UCSD-AML1 (cell line): ENCODE results near the gene CALN1.
"Not testable (repeated sequence)": the region's sequence is repeated elsewhere in the genome, so short reads cannot be mapped to it uniquely, and the experiment has no call there.

Experiments
- DNase-seq: peaks from one replicate; lab custom pipeline; 2025; ENCODE audit not compliant: unreplicated experiment; lab: John Stamatoyannopoulos, UW

Gene CALN1

DNA sequence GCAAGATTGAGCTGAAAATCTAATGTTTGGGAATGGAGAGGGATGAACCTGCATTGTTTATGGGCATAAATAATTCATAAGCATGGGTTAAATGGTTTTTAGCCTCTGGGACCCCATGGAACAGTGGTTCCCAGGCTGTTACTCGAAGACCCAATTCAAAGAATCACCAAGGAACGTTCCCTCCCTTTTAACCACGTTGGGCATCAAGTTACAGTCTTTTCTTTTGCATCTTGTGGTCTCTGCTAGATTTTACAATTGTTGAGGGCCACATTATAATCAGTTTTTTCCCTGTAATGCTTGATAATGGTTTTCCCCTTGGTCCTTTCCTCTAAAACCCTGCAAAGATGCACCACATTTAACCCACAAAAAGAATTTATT is 2.5 kb downstream of the CALN1 start:
- no peak for DNase-seq

GRCh38 chr7:72408966-72409637 is 3.0 kb downstream of the CALN1 start:
- DNase-seq: no peak

DNA sequence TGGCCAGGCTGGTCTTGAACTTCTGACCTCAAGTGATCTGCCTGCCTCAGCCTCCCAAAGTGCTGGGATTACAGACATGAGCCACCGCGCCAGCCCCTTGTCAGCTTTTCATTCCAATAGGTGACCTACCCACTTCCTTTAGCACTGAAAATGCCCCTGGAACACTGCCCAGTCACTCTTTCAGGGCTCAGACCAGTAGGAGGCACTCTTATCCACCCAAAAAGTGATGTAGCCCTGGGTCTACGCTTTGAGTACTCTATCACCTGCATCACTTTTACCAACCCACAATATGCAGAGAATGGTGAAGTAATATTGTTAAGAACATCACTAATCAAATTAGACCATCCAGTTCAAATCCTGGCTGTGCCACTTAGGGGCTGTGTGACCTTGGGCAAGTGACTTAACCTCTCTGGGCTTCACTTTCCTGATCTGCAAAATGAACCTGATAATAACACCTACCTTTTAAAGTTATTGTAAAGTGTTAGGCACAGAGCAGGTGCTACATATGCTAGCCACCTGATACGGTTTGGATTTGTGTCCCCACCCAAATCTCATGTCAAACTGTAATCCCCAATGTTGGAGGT is 5.2 kb downstream of the CALN1 start:
- no peak for DNase-seq

DNA sequence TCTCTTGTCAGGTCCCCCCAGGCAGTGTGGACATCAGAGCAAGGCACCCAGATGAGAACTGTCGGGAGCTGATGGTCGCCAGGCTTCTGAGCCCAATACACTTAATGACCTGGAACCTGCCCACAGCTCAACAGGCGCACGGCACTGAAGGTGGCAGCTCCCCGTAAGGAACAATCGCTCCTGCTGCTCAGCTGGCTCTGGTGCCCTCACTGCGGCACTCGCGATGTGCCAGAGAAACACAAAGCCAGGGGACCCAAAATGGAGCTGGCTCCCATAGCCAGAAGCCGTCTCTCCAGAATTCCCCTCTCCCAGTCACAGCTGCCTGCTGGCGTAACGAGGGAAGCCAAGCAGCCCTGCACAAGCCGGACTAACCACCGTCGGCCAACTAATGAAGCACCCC is 6.3 kb downstream of the CALN1 start:
- DNase-seq: no peak

DNA sequence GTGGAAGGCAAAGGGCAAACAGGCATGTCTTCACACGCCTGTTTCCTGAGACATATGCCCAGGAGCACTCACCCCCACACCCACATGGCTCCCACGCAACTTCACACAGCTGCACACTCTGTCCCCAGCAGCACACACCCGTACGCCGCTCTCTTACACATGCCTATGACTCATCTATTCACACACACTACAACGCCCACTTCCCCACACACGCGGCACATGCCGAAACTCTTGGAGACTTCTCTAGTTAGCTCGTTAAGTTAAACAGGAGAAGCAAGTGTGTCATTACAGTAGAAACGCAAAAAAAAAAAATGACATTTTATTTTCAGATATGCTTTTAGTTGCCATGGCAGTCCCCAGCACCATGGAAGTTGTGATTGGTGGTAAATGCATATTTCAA is 6.7 kb downstream of the CALN1 start:
- DNase-seq: peak; percentile 58

- no peak for DNase-seq
Observed at GRCh38 chr7:72404743-72405142, 7.4 kb downstream of the CALN1 start.

DNA sequence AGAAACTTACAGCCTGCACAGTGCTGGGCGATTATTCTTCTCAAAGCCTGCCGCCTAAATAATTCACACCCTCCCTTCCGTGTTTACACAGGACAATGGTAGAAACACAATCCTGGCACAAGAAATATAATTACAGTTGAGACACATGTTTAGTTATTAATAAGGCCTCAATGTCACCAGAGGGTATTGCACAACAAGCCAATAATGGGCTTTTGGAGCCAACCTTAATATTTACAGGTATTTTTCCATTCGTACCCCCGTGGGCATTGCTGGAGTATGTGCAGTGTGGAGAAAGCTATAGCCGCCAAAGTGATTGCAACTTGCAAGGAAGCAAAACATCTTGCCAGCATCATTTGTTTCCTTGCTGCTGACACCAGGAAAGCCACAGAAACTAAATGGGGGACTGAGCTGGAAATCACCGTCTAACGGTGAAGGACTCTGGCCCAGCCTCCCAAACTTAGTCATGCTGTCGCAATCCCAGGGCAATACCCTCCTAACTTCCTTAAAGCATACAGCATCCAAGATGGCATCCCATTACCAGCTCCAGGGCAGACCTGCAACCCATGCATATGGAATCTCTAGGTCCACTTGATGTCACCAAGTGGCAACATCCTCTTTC is 8.6 kb downstream of the CALN1 start:
- DNase-seq: peak; percentile 55

GRCh38 chr7:72394016-72394415 is 18.1 kb downstream of the CALN1 start:
- no peak for DNase-seq

- DNase-seq: no peak
Observed at GRCh38 chr7:72391821-72392377, 20.2 kb downstream of the CALN1 start.

DNA sequence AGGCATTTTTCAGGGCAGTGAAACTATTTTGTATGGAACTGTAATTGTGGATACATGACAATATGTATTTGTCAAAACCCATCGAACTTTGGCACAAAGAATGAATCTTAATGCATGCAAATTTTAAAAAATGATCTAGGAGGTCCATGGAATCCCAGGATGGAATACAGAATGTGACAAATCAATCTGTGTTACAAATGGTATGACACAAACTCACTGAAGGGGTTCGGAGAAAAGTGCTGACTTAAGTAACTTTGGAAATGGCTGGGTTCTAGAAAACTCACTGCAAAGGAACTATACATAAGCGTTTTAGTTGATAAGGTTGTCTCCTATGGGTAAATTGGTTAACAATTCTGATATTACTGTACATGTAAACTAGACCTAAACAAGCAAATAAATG is 26.0 kb downstream of the CALN1 start:
- no peak for DNase-seq

DNA sequence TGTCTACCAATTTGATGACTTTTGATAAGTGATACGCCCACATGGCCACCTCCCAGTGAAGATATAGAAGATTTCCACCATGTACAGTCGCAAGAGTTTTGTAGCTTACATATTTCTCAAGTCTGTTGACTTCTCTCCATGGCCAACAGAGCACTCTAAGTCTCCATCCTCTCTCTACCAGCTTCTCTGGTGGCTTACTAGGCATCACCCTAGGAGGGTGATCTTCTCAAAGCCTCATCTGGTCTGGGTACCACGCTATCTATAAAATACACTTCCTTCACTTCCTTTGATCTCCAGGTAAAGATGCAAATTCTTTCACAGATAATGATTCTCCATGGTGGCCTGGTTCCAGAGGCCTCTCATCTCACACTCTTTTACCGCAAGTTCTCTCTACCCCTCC is 49.9 kb downstream of the CALN1 start:
- no peak for DNase-seq

GRCh38 chr7:72345208-72345727 is 66.9 kb downstream of the CALN1 start:
- no peak for DNase-seq

- no peak for DNase-seq
Observed at GRCh38 chr7:72343991-72344390, 68.1 kb downstream of the CALN1 start.

- DNase-seq: not testable (repeated sequence)
Observed at GRCh38 chr7:72343354-72343753, 68.8 kb downstream of the CALN1 start.

DNA sequence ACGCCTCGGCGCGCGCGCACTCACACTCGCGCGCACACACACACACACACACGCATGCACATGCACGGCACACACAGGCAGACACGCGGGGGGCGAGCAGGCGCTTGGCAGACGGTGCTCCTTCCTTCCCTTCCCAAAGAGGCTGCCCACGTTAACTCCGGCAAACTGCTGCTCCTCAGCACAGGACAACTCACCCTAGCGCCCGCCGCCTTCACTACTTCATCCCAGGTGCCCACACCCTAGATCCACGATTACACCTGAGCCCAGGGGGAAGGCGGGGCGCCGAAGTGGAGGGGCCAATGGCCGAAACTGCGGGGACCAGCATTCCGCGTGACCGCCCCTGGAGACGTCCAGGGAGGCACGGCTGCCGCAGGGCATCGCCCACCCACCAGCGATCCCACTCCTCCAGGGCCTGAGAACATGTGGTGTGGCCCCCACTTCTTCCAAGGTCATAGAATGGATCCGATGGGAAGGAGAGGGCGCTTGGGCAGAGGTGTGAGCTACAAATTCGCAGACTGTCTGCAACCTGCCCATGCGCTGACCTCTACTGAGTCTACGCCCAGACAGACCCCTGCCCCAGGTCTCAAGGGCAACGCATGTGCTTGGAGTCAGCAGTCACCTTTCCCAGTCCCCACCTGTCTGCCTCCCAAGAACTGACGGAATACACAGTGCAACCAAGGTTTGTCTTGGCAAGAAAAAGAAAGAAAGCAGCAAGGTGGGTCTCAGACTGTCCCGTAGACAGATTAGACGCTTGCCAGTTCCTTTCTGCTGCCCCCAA is 74.6 kb downstream of the CALN1 start:
- no peak for DNase-seq

DNA sequence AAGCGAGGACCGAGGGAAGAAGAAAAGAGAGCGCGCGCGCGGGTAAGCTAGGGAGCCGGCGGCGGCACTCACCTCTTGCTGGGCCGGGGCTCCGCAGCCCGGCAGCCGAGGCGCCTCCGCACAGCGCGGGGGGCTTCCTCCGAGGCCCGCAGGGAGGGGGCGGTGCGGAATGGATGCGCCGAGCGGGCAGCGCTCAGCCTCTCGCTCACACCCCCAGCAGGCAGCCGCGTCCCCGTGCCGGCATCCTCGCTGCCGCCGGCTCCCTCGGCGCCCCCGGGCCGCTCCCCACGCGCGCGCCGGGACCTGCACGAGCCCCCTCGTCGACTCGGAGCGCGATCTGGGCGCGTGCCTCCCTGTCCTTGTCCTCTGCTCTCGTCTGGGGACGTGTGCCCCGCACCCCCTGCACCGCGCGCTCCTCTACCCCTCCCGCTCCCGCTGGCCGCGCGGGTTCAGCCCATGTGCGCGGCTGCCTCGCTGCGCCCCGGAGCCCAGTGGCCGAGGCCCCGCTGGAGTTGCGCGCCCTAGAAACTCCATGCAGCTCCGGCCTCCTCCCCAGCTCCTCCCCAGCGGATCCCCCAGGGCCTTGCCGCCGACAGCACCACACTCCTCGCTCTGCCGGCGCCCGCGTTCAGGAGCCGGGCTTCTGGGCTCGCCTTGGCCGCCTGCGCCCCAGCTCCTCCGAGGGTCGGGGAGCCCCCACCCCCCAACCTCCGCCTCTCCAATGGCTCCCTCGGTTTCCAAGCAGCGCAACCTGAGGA is 75.3 kb downstream of the CALN1 start:
- peak; percentile 35 for DNase-seq

- DNase-seq: no peak
Observed at GRCh38 chr7:72336382-72336631, 75.8 kb downstream of the CALN1 start.

DNA sequence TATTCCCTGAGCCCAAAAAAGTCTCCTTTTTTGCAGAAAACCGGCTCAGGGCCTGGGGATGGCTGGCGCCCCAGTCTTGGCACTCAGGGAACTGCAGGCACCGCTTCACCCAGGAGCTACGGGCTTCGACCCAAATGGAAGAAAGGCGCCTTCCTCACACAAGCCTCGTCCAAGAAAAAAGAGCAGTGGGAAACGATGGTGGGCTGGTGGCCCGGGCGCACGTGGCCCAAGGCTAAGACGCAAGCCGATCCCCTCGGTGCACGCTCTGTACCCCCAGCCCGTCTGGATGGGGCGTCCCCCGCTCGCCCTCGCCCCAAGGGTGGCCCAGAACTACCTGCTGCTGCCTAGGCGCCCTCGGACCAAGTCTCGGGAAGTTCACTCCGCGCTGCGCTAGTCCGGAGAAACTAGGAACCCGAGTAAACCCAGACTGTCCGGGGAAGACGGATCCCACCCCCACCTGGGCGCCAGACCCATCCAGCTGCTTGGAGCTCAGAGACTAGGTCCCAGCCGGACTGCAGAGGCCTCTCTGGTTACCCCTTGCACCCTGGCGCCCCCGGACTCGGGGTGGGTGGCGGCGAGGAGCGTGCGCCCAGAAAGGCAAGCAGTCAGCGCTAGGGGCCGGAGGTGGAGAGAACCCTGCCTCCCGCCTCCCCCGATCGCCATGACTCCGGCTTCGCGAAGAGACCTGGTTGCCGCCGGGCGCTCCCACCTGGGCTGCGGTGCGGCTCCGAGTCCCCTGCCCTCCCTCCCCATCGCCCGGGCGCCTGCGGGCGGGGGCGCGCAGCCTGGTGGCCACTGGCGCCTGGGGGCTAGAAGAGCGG is 76.4 kb downstream of the CALN1 start:
- DNase-seq: peak; percentile 58

DNA sequence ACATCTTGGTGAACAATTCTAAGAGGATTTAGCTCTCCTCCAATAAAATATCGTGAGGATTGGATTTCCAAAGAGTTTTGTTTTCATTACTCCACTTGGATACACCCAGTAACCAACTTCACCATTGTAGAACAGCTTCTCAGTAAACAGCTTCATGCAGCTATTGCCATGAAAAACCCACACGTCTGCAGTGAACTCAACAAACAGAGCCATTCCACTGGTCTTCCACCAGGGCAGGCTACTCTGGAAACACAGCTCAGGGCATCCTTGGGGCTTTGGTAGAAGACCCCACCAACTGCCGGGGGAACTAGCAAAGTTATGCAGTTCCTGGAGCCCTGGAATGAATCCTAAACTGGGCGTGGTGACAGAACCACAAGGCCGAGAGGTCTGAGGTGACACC is 77.4 kb downstream of the CALN1 start:
- no peak for DNase-seq

DNA sequence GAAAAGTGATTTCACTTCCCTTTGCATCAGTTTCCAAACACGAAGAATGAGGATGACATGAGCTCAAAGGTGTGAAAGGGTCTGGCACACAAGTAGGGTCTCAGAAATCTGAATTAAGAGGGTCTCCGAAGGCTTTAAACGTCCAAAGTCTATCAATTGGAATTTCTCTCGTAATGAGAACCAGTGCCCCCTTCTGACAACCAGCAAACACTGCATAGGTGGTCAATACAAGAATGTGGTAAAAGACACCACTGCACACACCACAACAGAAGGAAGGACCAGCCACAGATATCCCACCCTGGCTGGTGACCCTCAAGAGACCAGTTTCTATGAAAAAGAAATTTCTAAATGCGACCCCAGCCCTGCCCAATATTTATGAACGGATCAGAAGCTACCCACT is 78.1 kb downstream of the CALN1 start:
- no peak for DNase-seq
